Hindlimb muscle (tissue), 1 donor: ENCODE data around the gene ANKRD13A. TPM values are rescaled to one million over a fixed set of nuclear protein-coding genes. Genes with fewer than 3 reads are reported as not detected.
A peak's percentile ranks its signal among the peaks of the same experiment; 100 is the strongest.
"Not testable (repeated sequence)": the region's sequence is repeated elsewhere in the genome, so short reads cannot be mapped to it uniquely, and the experiment has no call there.

Source experiments
- DNase-seq: peaks from one replicate; pipeline ENCODE4 v3.0.0-alpha.2; 2013
- polyA plus RNA-seq: library from polyadenylated mRNA; unstranded; fragments of 120-200 nt; gene quantifications from one replicate; pipeline ENCODE4 v1.2.1, GENCODE V29; 2013; ENCODE audit not compliant: insufficient read length

The ANKRD13A gene
- polyA plus RNA-seq, 1 donor = 53.3 TPM

DNA sequence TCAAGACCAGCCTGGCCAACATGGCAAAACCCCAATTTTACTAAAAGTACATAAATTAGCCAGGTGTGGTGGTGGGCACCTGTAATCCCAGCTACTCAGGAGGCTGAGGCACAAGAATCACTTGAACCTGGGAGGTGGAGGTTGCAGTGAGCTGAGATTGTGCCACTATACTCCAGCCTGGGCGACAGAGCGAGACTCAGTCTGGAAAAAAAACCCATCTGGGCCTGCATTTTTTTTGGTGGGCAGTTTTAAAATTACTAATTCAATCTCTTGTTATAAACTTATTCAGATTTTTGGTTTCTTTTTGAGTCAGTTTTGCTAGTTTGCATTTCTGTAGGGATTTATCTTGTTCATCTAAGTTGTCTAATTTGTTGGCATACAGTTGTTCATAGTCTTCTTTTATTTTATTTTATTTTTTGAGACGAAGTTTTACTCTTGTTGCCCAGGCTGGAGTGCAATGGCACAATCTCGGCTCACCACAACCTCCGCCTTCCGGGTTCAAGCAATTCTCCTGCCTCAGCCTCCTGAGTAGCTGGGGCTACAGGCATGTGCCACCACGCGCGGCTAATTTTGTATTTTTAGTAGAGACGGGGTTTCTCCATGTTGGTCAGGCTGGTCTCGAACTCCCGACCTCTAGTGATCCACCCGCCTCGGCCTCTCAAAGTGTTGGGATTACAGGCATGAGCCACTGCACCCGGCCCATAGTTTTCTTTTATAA, 9.6 kb downstream of the ANKRD13A start:
- not testable (repeated sequence) for DNase-seq

DNA sequence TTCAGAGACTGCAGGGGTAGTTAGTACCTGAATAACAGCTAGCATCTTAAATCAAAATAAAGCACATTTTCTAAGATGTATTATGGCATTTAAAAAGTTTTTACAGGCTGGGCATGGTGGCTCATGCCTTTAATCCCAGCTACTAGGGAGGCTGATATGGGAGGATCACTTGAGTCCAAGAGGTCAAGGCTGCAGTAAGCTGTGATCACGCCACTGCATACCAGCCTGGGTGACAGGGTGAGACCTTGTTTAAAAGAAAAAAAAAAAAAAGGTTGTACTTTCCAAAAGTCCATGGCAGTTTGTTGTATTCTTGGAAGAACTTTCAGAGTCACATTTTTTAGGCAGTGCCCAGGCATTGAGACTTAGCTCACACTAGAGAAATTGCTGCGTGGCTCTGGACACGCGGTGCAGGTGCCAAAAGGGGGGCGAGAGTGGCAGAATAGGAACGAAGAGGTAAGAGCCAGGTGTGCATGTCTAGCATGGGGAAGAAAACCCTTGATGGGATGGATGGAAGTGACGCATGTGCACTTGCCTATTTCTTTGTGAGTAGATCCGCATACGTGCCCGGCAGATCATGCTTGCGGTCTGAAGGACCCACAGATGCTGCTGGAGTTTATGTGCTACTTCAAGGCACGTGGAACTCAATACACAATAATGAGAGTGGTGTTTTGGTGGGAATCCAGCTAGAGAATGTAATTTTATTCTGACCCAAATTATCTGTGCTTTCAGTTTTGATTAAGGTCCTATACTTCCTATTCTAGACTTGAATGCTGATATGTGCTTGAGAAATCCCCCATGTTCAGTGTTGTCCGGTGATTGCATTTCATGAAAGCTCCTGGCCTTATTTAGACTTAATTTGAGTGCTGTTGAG, 11.9 kb downstream of the ANKRD13A start:
- DNase-seq = no peak

DNA sequence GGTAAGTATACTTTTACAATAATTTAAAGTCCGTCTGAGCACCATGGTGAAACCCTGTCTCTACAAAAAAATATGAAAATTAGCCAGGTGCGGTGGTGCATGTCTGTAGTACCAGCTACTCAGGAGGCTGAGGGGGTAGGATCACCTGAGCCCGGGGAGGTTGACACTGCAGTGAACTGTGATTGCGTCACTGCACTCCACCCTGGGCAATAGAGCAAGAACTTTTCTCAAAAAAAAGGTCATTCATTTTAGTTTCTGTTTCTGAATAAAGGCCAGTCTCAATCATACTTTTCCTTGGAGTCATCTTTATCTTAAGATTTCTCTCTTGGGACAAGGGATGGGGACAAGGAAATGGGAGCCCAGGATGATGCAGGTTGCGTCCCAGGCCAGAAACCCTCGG, 12.9 kb downstream of the ANKRD13A start:
- DNase-seq = no peak

DNA sequence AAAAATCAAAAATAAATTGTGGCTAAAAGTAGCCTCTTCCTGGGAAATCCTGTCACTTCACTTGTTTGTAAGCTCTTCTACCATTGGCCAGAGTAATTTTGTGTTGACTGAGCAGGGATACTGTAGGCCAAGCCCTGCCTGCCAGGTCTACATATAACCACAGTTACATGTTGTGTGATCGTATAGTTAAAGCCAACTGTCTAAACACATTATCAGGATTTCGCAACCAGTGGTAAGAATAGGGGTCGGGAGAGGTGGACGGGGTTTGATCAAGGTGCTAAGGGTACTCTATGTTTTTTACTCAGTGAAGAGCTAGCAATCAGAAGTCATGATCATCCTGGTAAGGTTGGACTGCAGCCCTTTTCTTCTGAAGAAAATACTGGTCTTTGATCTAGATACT, 13.4 kb downstream of the ANKRD13A start:
- DNase-seq = no peak

DNA sequence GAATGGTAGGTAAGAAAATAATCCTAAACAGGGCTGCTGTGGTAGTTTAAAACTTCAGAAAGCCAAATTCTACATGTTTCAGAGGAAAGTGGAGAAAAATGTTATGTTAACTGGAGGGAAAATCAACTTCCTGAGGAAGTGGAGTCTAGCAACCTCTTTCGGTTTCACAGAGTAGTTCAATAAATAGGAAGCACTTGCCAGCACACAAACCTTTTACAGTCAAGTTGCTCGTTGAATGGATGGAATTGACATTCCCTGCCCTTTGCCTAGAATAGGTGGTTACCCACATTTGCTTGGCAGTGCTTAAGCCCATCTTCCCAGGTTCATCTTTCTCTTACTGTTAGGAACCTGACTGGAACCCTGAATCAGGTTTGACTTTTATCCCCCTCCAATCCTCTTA, 15.9 kb downstream of the ANKRD13A start:
- DNase-seq = no peak

DNA sequence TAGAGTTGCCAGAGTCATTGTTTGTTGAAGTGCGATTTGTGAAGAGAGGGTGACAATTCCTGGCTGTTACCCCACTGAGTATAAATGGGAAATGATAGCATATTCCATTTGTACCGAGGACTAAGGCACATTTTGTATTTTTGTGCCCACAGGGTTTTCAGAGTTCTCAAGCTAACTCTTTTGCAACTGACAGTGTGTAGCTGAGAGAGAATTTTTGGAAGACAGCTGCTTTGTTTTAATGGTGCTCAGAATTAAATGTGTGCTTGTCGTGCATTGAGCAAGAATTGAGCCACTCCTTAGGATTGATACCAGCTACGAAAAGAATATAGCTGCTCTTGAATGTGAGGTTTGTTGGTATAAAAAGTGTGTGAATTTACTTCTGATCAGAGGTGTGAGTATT, 21.7 kb downstream of the ANKRD13A start:
- no peak for DNase-seq

DNA sequence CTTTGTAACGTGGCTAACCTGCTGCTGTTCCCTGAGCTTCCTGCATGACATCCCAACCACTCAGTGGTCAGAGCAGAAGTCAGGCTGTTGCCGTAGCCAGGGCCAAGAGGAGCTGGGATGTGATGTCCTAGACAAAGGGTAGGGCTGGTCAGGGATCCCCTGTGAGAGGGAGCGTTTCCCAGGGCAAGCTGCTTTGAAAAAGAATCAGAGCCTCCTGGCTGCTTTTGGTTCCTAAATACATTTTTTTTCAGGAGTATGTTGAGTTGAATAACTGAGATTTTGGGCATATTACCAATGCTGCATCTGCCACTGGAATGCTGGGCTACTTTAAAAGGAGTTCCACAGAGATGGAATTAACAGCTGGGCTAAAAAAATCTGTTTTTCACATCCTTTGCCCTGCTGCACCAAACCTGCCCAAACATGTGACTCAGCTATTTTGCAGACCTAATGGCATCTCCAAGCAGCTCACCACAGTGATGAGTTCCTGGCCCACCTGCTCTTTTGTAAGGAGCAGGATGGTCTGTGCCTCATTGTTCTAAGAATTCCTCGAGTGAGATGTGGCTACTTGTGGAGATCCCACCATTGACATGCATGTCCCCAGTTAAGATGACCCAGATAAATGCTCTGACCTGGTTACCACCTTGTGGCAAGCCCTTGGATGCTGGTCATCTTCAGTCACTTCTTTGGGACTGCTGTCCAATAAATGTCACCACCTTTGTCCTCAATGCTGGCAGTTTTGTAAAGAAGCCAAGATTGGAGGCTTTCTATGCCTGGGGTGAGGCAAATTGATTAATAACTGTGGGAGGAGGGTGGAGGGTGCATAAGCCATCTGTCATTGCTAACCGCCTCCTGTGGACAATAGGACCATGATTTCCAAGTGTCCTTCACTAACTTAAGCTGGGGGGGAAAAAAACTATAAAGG, 24.1 kb downstream of the ANKRD13A start:
- peak; percentile 69 for DNase-seq

DNA sequence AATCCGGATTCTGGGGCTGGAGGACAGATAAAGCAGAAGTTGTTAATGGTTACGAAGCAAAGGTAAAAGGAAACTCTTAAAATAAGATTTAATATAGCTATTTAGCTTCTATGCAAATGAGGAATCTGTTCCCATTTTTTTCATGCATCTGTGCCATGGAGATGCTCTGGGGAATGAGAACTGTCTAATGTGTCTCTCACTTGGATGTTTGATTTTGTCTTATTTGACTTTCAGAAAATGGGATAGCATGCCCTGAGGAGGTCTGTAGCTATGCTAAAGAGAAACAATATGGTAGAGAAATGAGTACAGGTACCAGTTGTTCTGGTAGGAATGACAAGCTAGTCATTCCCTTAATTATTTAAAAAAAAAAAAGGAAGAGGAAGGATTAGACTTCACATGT, 24.8 kb downstream of the ANKRD13A start:
- no peak for DNase-seq

DNA sequence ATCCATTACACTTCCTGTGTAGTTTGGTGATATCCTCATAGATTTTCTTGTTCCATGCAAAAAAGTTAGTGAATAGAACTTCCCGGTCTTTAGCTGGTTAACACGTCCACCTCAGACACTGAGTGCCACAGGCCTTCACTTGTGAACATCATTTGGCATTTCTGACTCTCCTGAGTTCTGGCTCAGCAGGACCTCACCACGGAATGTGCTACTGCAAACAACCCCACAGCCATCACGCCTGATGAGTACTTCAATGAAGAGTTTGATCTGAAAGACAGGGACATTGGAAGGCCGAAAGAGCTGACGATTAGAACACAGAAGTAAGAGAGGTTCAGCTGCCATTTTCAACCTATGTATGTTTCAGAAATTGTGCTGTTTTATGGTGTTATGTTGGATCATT, 29.1 kb downstream of the ANKRD13A start:
- no peak for DNase-seq

DNA sequence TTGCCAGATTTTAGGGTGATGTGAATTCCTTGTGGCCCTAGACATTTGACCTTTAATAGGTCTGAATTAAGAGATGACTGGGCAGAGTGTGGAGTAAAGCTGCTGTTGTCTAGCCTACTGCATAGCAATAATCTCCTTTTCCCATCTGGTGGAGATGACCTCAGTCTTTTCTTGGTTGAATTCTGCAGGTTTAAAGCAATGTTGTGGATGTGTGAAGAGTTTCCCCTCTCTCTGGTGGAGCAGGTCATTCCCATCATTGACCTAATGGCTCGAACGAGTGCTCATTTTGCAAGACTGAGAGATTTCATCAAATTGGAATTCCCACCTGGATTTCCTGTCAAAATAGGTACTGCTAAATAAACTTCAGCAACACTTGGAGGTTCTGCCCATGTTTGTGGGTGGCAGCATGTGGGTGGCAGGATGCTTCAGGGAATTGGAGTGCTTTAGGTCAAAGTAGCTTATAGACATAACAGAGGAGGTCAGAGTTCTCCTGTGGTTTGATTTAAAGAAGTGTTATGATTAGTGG, 30.1 kb downstream of the ANKRD13A start:
- DNase-seq = no peak

DNA sequence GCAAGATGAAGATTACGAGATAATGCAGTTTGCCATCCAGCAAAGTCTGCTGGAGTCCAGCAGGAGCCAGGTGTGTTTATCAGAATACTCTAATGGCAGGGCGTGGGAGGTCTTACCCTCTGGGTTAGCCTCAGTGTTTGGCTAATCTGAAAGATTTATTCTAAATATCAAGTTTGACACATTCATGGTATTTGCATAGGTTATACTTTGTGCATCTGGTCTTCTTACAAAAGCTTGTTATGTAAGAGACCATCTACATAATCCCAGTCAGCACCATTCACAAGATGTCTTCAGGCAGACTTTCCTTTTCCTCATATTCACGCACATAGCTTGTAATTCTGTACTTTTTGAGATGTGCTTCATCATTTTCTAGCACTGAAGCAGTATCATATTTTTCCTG, 34.7 kb downstream of the ANKRD13A start:
- DNase-seq = no peak

DNA sequence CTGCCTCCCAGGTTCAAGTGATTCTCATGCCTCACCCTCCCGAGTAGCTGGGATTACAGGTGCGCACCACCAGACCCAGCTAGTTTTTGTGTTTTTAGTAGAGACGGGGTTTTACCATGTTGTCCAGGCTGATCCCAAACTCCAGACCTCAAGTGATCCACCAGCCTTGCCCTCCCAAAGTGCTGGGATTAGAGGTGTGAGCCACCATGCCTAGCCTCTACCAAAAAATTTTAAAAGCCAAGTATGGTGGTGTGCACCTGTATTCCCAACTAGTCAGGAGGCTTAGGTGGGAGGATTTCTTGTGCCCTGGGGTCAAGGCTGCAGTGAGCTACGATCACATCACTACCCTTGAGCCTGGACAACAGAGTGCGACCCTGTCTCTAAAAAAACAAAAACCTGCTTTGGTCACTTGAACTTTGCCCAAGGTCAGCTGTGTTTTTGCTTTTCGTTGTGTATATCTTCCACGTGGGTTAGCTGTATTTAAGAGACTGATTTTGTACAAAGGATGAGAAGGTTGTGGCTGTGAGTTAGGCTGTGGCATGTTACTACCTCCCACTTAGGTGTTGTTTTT, 36.4 kb downstream of the ANKRD13A start:
- DNase-seq = no peak

DNA sequence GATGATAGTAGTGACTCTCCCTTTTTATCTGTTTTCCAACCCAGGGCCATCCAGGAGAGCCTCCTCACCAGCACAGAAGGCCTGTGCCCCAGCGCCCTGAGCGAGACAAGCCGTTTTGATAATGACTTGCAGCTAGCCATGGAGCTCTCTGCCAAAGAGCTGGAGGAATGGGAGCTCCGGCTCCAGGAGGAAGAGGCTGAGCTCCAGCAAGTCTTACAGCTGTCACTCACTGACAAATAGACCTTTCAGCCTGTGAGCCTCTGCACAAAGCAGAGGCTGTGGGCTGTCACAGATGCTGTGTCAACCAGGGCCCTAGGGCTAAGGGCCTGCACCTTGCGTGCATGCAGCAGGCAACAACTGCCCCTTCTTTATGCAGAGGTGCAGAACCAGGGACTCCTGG, 38.1 kb downstream of the ANKRD13A start:
- DNase-seq = no peak

DNA sequence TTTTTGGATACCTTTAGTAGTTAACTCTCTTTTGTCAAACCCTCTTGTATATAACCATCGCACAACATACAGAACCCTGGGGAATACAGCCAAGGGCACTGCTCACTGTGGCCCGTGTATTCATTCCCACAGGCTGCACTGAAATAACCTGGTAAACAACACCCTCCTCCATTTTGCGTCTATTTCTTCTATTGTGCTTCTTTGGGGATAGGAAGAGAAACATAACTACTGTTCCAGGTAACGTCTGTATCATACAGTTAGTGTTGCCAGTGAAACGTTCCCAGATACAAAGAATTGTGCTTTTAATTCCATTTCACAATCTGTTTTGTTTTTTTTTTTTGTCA, 39.5 kb downstream of the ANKRD13A start:
- no peak for DNase-seq

DNA sequence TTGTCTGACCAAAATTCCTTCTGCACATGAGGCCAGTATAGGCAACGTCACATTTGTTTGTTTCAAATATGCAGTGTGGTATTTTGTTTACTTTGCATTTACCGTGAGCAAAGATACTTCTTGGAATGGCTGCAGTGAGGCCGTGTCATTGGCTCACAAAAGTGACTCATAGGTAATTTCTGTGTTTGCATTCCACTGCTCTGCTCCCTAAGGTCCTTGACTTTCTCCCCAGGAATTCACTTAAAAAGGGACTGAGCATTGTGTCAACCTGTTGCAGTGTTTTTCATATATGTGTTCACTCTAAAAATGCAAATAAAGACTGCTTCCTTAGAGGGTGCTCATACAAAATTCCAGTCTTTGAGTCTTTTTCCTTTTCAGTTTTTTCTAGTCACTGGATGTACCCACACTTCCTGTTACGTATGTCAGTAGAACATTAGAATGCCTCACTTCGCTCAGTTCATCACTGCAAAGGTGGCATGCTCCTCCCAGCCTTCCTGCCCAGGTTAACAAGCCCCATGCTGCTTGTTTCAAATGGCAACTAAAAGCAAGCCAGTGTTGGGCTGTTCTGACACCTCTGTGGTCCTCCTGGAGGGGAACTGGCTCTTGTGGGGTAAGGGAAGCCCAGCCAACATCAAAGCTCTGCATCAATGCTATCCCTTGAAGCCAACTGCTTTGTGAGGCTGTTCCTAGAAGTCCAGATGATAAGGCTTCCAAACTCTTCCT, 40.0 kb downstream of the ANKRD13A start:
- DNase-seq = no peak

DNA sequence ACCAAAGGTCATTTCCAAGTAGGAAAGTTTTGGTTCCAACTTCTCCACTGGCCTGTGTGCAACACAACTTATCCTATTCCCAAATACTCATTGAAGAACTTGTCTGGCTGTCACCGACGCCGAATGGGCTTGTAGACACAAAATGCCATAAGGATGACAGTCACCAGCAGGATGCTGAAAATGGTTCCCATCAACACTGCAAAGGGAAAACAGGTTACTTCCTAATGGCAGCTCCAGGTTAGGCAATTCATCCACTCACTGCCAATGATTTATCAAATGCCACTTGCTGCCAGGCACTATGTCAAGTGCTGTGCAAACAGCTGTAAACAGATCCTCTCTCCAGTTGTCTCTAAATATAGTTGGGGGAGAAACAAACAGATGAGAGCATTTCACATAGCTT, 43.0 kb downstream of the ANKRD13A start:
- DNase-seq = no peak

DNA sequence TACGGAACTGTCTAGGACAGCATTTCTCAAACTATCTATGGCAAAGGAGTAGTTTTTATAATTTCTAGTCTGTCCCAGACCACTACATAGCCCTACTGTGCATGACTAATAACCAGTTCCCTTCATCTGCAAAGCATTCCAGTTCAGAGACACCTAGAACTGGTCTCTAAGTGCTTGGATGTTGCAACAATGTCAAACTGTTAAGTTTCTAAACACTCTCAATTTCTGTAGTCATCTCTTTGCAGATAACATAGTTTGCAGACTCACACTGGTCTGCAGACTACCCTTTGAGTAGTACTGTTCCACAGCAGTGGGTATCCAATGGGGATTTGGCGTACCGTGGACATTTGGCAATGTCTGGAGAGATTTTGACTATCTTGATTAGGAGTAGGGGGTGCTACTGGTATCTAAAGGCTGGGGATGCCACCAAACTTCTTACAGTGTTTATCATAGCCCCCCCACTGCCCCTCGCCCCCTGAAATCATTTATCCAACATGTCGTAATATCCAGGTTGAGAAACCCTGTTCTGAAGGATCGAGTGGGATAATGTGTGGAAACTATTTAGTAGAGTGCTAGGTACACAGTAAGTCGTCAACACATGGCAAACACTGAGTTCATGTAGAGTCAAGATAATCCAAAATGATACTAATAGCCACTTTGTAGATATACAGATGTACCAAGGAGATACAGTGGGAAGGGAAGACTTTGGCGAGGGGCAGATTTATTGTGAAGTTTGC, 47.4 kb downstream of the ANKRD13A start:
- DNase-seq = no peak

DNA sequence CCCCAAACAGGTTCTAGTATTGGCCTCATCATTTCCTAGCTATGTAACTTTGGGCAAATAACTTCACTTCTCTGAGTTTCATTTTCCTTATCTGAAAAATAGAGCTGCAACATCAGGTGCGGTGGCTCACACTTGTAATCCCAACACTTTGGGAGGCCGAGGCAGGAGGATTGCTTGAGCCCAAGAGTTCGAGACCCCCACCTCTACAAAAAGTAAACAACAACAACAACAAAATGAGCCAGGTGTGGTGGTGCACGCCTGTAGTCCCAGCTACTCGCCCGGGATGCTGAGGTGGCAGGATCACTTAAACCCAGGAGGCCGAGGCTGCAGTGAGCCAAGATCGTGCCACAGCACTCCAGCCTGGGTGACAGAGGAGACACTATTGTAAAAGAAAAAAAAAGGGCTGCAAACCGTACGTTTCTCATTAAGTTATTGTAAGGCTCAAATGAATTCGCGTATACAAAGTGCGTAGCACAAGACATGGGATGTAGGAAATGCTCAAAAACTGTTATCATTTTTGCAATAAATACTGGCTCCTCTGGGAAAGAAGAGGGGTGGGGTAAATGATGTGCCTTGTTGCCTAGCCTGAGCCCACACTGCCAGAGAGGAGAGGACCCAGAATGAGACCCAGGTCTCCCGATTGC, 48.2 kb downstream of the ANKRD13A start:
- DNase-seq = no peak

DNA sequence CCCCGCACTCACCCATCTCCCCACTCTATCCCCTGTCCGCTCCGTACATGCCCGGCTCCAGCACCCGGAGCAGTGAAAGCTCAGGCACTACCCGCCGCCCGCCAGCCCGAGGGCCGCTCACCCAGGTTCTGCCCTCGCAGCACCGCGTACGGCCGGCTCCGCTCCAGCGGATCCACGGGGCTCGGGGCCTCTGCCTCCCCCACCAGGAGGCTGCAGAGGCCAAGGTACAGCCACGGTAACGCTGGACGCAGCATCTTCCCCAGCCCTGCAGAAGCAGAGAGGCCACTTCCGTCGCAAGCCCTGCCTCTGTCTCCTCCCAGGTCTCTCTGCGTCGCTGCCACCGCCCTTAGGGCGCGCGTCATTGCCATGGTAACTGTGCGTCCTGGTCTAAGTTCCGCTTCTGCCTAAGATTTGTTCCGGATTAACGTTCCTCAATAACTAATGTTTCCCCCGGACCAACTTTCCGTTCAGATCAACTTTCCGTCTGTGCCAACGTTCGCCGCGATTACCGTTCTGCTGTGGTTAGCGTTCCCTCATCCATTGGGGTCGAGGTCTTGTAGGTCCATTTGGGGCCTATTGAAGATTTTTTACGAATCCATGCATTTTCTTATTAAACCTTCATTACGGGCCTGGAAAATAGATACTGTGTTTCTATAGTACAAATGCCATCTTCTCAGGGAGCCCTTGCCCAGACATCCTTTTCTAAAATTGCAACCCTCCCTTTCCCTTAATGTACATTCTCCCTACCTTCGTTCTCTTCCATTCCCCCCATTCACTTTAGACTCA, 49.2 kb downstream of the ANKRD13A start, which contains the start of gene C12orf76:
Gene C12orf76, minus strand, starts transcription at position 281 of the 786 bp plus-strand sequence. Its CDS starts 27 bp downstream, at position 254.
- peak; percentile 97 for DNase-seq
